AG09319 (cell line): Measurements from ENCODE around the gene RMI2.

Experiments used
- DNase-seq: peaks from one replicate; pipeline ENCODE4 v3.0.0-alpha.2; 2010; ENCODE audit warnings: low read depth; ENCODE audit errors: extremely low read depth
- CTCF ChIP-seq: IDR thresholded peaks from 2 replicates; pipeline ENCODE4 v1.5.1; 2011; ENCODE audit warnings: low read depth, mild to moderate bottlenecking, inconsistent platforms, low read length, moderate library complexity

The RMI2 gene

GRCh38 chr16:11390573-11391495 lies 45.6 kb downstream of the RMI2 start:
- DNase-seq, result no peak
- no peak for TF ChIP-seq CTCF

- TF ChIP-seq CTCF, result no peak
- DNase-seq, result no peak
These were observed 46.3 kb downstream of the RMI2 start for GRCh38 chr16:11391576-11391975.

- TF ChIP-seq CTCF, result no peak
These were observed 46.9 kb downstream of the RMI2 start for GRCh38 chr16:11392041-11392581.

GRCh38 chr16:11393366-11393765 lies 48.1 kb downstream of the RMI2 start:
- TF ChIP-seq CTCF, result no peak
- DNase-seq, result no peak

More at GRCh38 chr16:11392041-11392581, 46.9 kb downstream of the RMI2 start:
- DNase-seq, result no peak

GRCh38 chr16:11393861-11394592 lies 48.8 kb downstream of the RMI2 start:
- DNase-seq, result no peak
- no peak for TF ChIP-seq CTCF

GRCh38 chr16:11394593-11394960 lies 49.3 kb downstream of the RMI2 start:
- no peak for DNase-seq
- TF ChIP-seq CTCF, result no peak
